Sigmoid colon (tissue), 4 donors: Measurements from ENCODE around the gene TUB.

Experiments used
- CTCF ChIP-seq, 4 experiments: fragments of 450-650 bp in 3 of 4; fragments of 200-600 bp in 1 of 4; IDR thresholded peaks; one replicate each; pipeline ENCODE4 v1.5.1; 2016 to 2019; ENCODE audit warnings: antibody characterized with exemption in 4 of 4, mild to moderate bottlenecking in 3 of 4, moderate library complexity in 2 of 4
- EP300 ChIP-seq, 4 donors: sonication (generic); formaldehyde crosslinking; IDR thresholded peaks; one replicate each; pipeline ENCODE4 v1.6.1; 2017; ENCODE audit warnings: antibody characterized with exemption in 4 of 4
- POLR2AphosphoS5 ChIP-seq, 4 donors: sonication (generic); formaldehyde crosslinking; IDR thresholded peaks; one replicate each; pipeline ENCODE4 v1.6.1; 2017; ENCODE audit warnings: antibody characterized with exemption in 4 of 4

- no peak for TF ChIP-seq POLR2AphosphoS5 (IDR thresholded peaks at IDR 0.05)
- TF ChIP-seq CTCF (IDR thresholded peaks at IDR 0.05) = no peak
- no peak for TF ChIP-seq EP300 (IDR thresholded peaks at IDR 0.05)
Observed at GRCh38 chr11:8096575-8096974, 15.6 kb downstream of the TUB start.
